K562 (cell line): ENCODE data around the gene GABBR1. TPM values are rescaled to one million over a fixed set of nuclear protein-coding genes. Genes with fewer than 3 reads are reported as not detected.
A peak's percentile ranks its signal among the peaks of the same experiment; 100 is the strongest.

Experiments used
- CSDE1 ChIP-seq, 2 experiments: fragments of 450-650 bp; IDR thresholded peaks; 2 replicates each; pipeline ENCODE4 v1.6.1; 2016; ENCODE audit warnings: mild to moderate bottlenecking in 1 of 2
- FOXA3 ChIP-seq, 2 experiments: fragments of 450-650 bp in 1 of 2; sonication (generic) in 1 of 2; formaldehyde crosslinking; IDR thresholded peaks in 1 of 2; conservative IDR thresholded peaks in 1 of 2; 2 replicates each; pipeline versions ENCODE4 v1.4.0 to v1.8.0; 2020 to 2022; ENCODE audit warnings: mild to moderate bottlenecking in 2 of 2, missing genetic modification reagents in 1 of 2
- HNRNPK ChIP-seq: fragments of 200-400 bp; formaldehyde crosslinking; IDR thresholded peaks from one replicate; pipeline ENCODE4 v1.6.1; 2018; ENCODE audit warnings: mild to moderate bottlenecking, low read depth, low read length; ENCODE audit not compliant: poor library complexity, severe bottlenecking
- MCM7 ChIP-seq, 2 experiments: fragments of 450-650 bp; IDR thresholded peaks; 2 replicates each; pipeline ENCODE4 v1.6.1; 2016 to 2018
- MXI1 ChIP-seq: IDR thresholded peaks from 2 replicates; pipeline ENCODE4 v1.6.1; 2011; ENCODE audit warnings: low read depth, mild to moderate bottlenecking, improper control_type of control experiment, low read length
- NCOA2 ChIP-seq, 2 experiments: fragments of 450-650 bp; IDR thresholded peaks; 2 replicates each; pipeline ENCODE4 v1.6.1; 2018; ENCODE audit warnings: mild to moderate bottlenecking in 2 of 2, moderate library complexity in 1 of 2; ENCODE audit not compliant: partially characterized antibody in 2 of 2
- PTTG1 ChIP-seq: fragments of 450-650 bp; IDR thresholded peaks from 2 replicates; pipeline ENCODE4 v1.6.1; 2016; ENCODE audit warnings: low read depth, mild to moderate bottlenecking, missing genetic modification characterization, missing compliant biosample characterization
- SFPQ ChIP-seq: fragments of 200-400 bp; formaldehyde crosslinking; IDR thresholded peaks from 2 replicates; pipeline ENCODE4 v1.6.1; 2017; ENCODE audit warnings: mild to moderate bottlenecking, low read depth, low read length, moderate library complexity
- SIN3B ChIP-seq: fragments of 450-650 bp; IDR thresholded peaks from 2 replicates; pipeline ENCODE4 v1.6.1; 2017; ENCODE audit warnings: low read depth, mild to moderate bottlenecking, moderate library complexity
- STAT5B ChIP-seq: fragments of 250-450 bp; sonication (Bioruptor Pico); IDR thresholded peaks from 2 replicates; pipeline ENCODE4 v1.8.0; 2021; ENCODE audit warnings: mild to moderate bottlenecking, inconsistent platforms
- SUPT5H ChIP-seq: fragments of 450-650 bp; IDR thresholded peaks from 2 replicates; pipeline ENCODE4 v1.6.1; 2016
- ZBTB12 ChIP-seq: fragments of 250-450 bp; sonication (Bioruptor Pico); IDR thresholded peaks from 2 replicates; pipeline ENCODE4 v1.4.0; 2020
- ZNF449 ChIP-seq: fragments of 250-450 bp; sonication (Bioruptor Pico); IDR thresholded peaks from 2 replicates; pipeline ENCODE4 v1.8.0; 2022; ENCODE audit warnings: moderate library complexity, mild to moderate bottlenecking, inconsistent platforms
- ZNF507 ChIP-seq: conservative IDR thresholded peaks from 2 replicates; pipeline ENCODE4 v1.6.1; 2017; ENCODE audit warnings: missing genetic modification characterization, missing compliant biosample characterization
- ZNF609 ChIP-seq: sonication (generic); formaldehyde crosslinking; IDR thresholded peaks from 2 replicates; pipeline ENCODE4 v1.8.1; 2023; ENCODE audit warnings: missing genetic modification reagents, mild to moderate bottlenecking, borderline replicate concordance
- polyA plus RNA-seq, 8 experiments: library from polyadenylated mRNA; depleted of rRNA in 4 of 8; stranded (reverse) in 5 of 8; unstranded in 3 of 8; fragments of >200 nt; fragmentation: Nextera tagmentation in 2 of 8; fragmentation: Illumina TruSeq in 1 of 8; extraction: Ambion mirVana in 2 of 8; extraction: Trizol in 1 of 8; gene quantifications; 2 replicates each; pipeline versions ENCODE4 v1.2.1 to v1.2.3, GENCODE V29; 2011 to 2014; ENCODE audit warnings: inconsistent platforms in 1 of 8, missing spikeins in 1 of 8
- total RNA-seq, 7 experiments: library from RNA; depleted of rRNA in 6 of 7; stranded (reverse); fragments of >200 nt in 6 of 7; fragmentation: Illumina TruSeq in 2 of 7; extraction: Trizol in 2 of 7; gene quantifications; 2 replicates each; pipeline versions ENCODE4 v1.2.1 to v1.2.3, GENCODE V29; 2011 to 2021; ENCODE audit warnings: low replicate concordance in 1 of 7

The GABBR1 gene
- total and polyA plus RNA-seq, 9 of the 15 experiments (the other 6 are each of a cell fraction or from before 2014, with no cell fraction given): 2.2 to 48.3 (median 20.8) TPM

DNA sequence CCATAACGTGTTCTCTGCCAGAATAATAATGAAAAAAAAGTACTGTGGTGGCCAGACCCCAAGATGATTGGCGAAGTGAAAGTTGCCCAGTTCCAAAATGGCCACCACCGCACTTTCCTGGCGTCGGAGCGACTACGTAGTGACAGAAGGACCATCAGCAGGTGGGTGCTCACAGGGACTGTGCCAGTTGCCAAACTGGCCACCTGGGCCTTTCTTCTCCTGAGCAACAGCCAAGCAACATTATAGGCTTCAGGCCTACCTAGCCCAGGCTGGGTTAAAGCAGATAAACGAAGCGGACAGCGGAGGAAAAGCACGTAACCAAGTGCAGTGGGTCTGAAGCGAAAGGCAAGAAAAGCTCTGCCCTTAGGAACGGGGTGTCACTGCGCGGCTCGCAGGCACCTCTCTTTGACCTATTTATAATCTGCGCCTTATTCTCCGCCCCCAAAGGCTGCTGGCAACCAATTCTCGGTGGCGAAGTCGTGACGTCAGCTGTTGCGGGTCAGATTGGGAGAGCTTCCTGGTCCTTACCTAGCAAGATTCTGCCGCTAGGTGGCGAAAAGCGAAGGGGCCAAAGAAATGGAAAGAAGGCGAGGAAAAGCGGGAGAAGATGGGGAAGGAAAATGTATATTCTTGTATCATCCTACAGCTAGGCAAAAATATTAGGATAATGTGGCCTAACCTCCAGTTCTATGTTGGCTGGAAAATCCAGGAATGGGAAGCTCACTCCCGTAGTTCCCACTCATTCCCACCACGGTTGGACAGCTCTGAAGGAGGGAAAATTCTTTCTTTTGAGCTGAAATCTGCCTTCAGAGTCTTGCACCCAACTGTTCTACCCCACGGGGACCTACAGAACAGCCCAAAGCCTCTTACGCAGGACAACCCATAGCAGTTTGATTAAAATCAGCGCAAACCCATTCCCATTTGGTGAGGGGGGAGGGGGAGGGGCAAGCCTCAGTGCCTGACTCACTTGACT, 17.0 kb upstream of the GABBR1 start (continued):
- TF ChIP-seq NCOA2 (IDR thresholded peaks at IDR 0.05; ENCODE audit: partially characterized antibody in 2 of 2) (no peak), MXI1 (0 out of 2 replicates have a peak, but pooled peaks have one; percentile 43), MCM7 (IDR thresholded peaks at IDR 0.05) (no peak), ZNF507 (tag) (no peak), SUPT5H (peak; percentile 47; the same call in 1 of the 2 replicates), ZNF609 (CRISPR knock-in tag) (no peak), ZBTB12 (CRISPR knock-in tag) (peak; percentile 93), SFPQ (no peak), CSDE1 (IDR thresholded peaks at IDR 0.05) (no peak), HNRNPK (no peak), ZNF449 (CRISPR knock-in tag) (no peak), PTTG1 (no peak), FOXA3 (CRISPR knock-in tag; conservative IDR thresholded peaks at IDR 0.05 in 1 of 2, IDR thresholded peaks at IDR 0.05 in 1 of 2) (no peak), SIN3B (no peak), STAT5B (no peak)
